Spinal cord (tissue), 10 donors: Measurements from ENCODE around the gene ARHGAP15. TPM values are rescaled to one million over a fixed set of nuclear protein-coding genes. Genes with fewer than 3 reads are reported as not detected.

ENCODE experiments used
- DNase-seq, 6 donors: peaks; one replicate each; pipeline versions ENCODE4 v3.0.0 to v3.0.0-alpha.2; 2013 to 2015; ENCODE audit warnings: low spot score in 6 of 6, low read depth in 4 of 6
- H3K27ac ChIP-seq: one replicate; pipeline ENCODE4 v1.5.1; 2013; ENCODE audit warnings: low read depth, low read length, control low read depth
- H3K27me3 ChIP-seq: one replicate; pipeline ENCODE4 v1.6.1; 2013; ENCODE audit warnings: low read length; ENCODE audit not compliant: control insufficient read depth, insufficient read depth
- H3K36me3 ChIP-seq: one replicate; pipeline ENCODE4 v1.6.1; 2013; ENCODE audit warnings: low read length; ENCODE audit not compliant: control insufficient read depth, insufficient read depth
- H3K4me1 ChIP-seq: one replicate; pipeline ENCODE4 v1.6.1; 2013; ENCODE audit warnings: low read length; ENCODE audit not compliant: control insufficient read depth, insufficient read depth
- H3K4me3 ChIP-seq: one replicate; pipeline ENCODE4 v1.5.1; 2013; ENCODE audit warnings: low read depth, low read length, control low read depth
- H3K9me3 ChIP-seq: one replicate; pipeline ENCODE4 v1.6.1; 2013; ENCODE audit warnings: low read length; ENCODE audit not compliant: control insufficient read depth, insufficient read depth
- WGBS: methylation state at CpG from one replicate; pipeline ENCODE4 v1.1.5; 2013; ENCODE audit warnings: missing lambda C conversion rate; ENCODE audit not compliant: insufficient coverage; 5-methylcytosine and 5-hydroxymethylcytosine counted together
- polyA plus RNA-seq, 2 donors: library from polyadenylated mRNA; unstranded; fragments of 120-200 nt; gene quantifications; one replicate each; pipeline ENCODE4 v1.2.1, GENCODE V29; 2013; ENCODE audit not compliant: insufficient read length in 2 of 2
- total RNA-seq, 2 donors: library from RNA; depleted of rRNA in 1 of 2; stranded (reverse); fragments of 120-200 nt in 1 of 2; fragments of >200 nt in 1 of 2; gene quantifications; one replicate each; pipeline versions ENCODE4 v1.2.3 to v1.2.4, GENCODE V29; 2013 to 2014
- donor health status: healthy.

ARHGAP15 gene
- total and polyA plus RNA-seq, 4 donors: 6.3 to 53.1 (median 12.5) TPM

DNA sequence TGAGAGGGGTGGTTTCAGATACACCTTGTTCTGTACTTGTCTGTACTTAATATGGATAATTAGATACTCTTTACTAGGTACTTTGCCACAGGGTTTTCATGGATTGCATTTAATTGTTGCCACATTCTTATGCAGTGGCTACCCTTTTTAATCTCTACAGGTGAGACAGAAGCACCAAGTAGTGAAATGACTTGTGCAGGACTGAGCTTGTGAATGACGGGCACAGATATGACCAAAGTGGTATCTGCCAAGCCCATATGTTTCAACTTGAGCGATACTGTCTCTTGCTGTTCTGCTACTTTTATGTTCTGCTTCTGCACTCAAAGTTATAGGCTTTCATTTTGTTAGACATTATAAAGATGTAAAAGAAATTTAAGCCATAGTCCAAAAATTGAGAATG is 288.2 kb downstream of the ARHGAP15 start:
- Histone ChIP-seq H3K36me3 (no peaks in the 10 kb centered on the region), H3K4me1 (no peaks in the 10 kb centered on the region), H3K27ac (no peak overlapping the region), H3K4me3 (no peak overlapping the region), H3K9me3 (no peaks in the 10 kb centered on the region), H3K27me3 (no peaks in the 10 kb centered on the region)
- WGBS: no CpG with 5 or more reads among the region's 2 CpGs
- no peak for DNase-seq

GRCh38 chr2:143420313-143420712 is 291.1 kb downstream of the ARHGAP15 start:
- WGBS: 100% methylated on average over 2 of the region's 3 CpGs
- H3K27me3 ChIP-seq: no peaks in the 10 kb centered on the region
- H3K27ac ChIP-seq: no peak overlapping the region
- no peaks in the 10 kb centered on the region for H3K4me1 ChIP-seq
- no peak for DNase-seq
- no peak overlapping the region for H3K4me3 ChIP-seq
- H3K9me3 ChIP-seq: no peaks in the 10 kb centered on the region
- H3K36me3 ChIP-seq: no peaks in the 10 kb centered on the region

- Histone ChIP-seq H3K27me3 (no peaks in the 10 kb centered on the region), H3K36me3 (no peaks in the 10 kb centered on the region), H3K4me3 (no peak overlapping the region), H3K4me1 (no peaks in the 10 kb centered on the region), H3K9me3 (no peaks in the 10 kb centered on the region), H3K27ac (no peak overlapping the region)
- WGBS: 100% methylated on average over 2 of the region's 3 CpGs
- no peak for DNase-seq
Measured at GRCh38 chr2:143422681-143423080, 293.5 kb downstream of the ARHGAP15 start.

DNA sequence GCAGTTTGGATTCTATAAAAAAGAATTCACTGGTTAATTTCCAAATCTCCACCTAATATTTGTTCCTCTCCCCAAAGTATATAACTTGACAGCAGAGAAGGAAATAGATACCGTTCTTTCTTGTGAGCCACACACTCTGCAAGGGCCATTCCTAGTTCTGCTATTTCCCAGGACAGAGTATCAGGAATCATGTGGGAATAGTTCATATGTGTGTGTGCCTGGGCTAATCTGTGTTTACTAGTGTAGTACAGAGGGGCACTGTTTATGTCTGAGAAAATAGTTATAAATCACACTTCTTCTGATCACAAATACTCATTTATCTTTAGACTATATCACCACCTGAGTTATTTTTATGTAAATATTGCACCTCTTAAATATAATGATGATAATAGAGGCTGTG is 296.7 kb downstream of the ARHGAP15 start:
- Histone ChIP-seq H3K27me3 (no peaks in the 10 kb centered on the region), H3K4me3 (no peak overlapping the region), H3K4me1 (no peaks in the 10 kb centered on the region), H3K27ac (no peak overlapping the region), H3K9me3 (no peaks in the 10 kb centered on the region), H3K36me3 (no peaks in the 10 kb centered on the region)
- DNase-seq: no peak
- WGBS: no CpG with 5 or more reads among the region's 1 CpG

- Histone ChIP-seq H3K9me3 (no peaks in the 10 kb centered on the region), H3K4me1 (no peaks in the 10 kb centered on the region), H3K27ac (no peak overlapping the region), H3K36me3 (no peaks in the 10 kb centered on the region), H3K4me3 (no peak overlapping the region), H3K27me3 (no peaks in the 10 kb centered on the region)
- WGBS: 92% methylated on average over 4 of the region's 4 CpGs
- DNase-seq: no peak
Measured at GRCh38 chr2:143426296-143426695, 297.1 kb downstream of the ARHGAP15 start.

- Histone ChIP-seq H3K9me3 (no peaks in the 10 kb centered on the region), H3K4me3 (no peak overlapping the region), H3K27ac (no peak overlapping the region), H3K4me1 (no peaks in the 10 kb centered on the region), H3K36me3 (no peaks in the 10 kb centered on the region), H3K27me3 (no peaks in the 10 kb centered on the region)
- no CpG with 5 or more reads among the region's 1 CpG for WGBS
- DNase-seq: no peak
Measured at GRCh38 chr2:143428700-143429099, 299.5 kb downstream of the ARHGAP15 start.

DNA sequence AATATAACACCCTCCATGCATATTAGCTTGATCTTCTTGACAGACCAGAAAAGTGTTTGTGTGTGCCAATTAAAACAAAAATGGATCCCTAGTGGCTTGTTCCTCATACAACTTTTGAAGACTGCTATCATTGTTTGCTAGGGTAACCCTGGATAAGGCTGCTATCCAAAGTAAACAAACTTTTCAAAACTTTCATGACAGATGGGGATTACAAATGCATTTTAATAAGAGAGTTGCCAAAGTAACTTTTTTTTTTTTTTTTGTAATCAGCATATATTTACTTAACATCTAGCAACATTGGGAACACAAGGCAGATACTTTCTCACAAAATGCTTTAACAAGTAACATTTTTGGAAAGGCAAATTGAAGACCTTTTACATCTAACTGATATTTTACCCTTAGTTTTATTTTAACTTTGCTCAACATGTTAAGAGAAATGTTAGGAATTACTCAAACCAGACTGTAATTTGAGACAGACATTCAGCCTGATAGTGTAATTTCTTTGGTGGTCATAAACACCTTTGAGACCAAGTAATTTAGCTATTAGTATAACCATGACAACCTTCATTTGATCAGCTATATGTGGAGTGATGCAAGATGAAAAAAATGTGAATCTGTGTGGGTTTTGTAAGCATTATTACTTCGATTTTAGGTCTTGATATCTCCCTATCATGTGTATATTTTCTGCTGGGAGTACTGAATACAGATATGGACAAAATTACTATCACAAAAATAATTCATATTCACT is 300.9 kb downstream of the ARHGAP15 start:
- DNase-seq: peak in 1 of 6 donors; percentile 23
- no CpG with 5 or more reads among the region's 1 CpG for WGBS
- H3K27me3 ChIP-seq: no peaks in the 10 kb centered on the region
- no peaks in the 10 kb centered on the region for H3K9me3 ChIP-seq
- no peaks in the 10 kb centered on the region for H3K36me3 ChIP-seq
- no peak overlapping the region for H3K4me3 ChIP-seq
- H3K4me1 ChIP-seq: no peaks in the 10 kb centered on the region
- H3K27ac ChIP-seq: no peak overlapping the region

DNA sequence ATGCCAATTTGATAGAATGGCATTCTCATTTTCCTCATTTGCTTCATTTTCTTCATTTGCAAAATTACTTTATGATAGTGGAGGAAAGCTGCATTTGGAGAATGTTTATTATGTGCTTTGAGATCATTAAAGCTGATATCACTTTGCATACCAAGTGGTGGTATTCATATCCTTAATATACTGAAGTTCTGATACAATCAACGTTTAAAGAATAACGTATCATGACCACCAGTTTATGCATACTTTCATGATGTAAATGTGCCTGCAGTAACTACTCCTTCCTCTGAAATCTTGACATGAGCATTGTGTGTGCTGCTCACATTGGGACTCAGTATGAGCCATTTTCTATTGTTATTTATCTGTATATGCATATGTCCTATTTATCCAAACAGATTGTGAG is 302.1 kb downstream of the ARHGAP15 start:
- no peak for DNase-seq
- no peak overlapping the region for H3K4me3 ChIP-seq
- no peaks in the 10 kb centered on the region for H3K4me1 ChIP-seq
- H3K27me3 ChIP-seq: no peaks in the 10 kb centered on the region
- H3K27ac ChIP-seq: no peak overlapping the region
- no peaks in the 10 kb centered on the region for H3K9me3 ChIP-seq
- H3K36me3 ChIP-seq: no peaks in the 10 kb centered on the region
- WGBS: no CpG with 5 or more reads among the region's 2 CpGs

DNA sequence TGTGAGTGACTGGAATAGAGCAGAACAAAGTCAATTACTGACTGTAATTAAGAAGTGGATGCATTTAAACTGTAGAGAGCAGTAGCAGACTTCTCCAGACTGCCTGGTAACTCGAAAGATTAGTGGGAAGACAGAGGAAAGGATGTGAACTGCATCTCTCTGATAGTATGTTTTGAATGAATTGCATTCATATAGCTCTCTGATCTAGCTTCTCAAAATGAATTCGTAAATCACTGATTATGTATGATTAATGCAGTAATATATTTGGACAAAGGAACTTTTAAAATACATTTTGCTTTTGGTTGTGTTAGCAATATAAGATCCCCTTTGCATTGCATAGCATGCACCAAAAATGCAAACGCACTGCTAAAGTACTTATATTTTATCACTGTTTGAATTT is 304.0 kb downstream of the ARHGAP15 start:
- Histone ChIP-seq H3K9me3 (no peaks in the 10 kb centered on the region), H3K4me3 (no peak overlapping the region), H3K27me3 (no peaks in the 10 kb centered on the region), H3K36me3 (no peaks in the 10 kb centered on the region), H3K27ac (peak overlapping the region; percentile 36), H3K4me1 (no peaks in the 10 kb centered on the region)
- 0% methylated on average over 1 of the region's 3 CpGs for WGBS
- DNase-seq: peak in 5 of 6 donors; percentile 12 to 86 (median 23)

GRCh38 chr2:143433840-143434239 is 304.6 kb downstream of the ARHGAP15 start:
- no peak for DNase-seq
- H3K27ac ChIP-seq: no peak overlapping the region

More at GRCh38 chr2:143433840-143434239, 304.6 kb downstream of the ARHGAP15 start:
- H3K4me1 ChIP-seq: no peaks in the 10 kb centered on the region
- H3K27me3 ChIP-seq: no peaks in the 10 kb centered on the region
- no peaks in the 10 kb centered on the region for H3K9me3 ChIP-seq
- no peaks in the 10 kb centered on the region for H3K36me3 ChIP-seq
- no peak overlapping the region for H3K4me3 ChIP-seq
